IMR-90 (cell line): ENCODE data around the gene ROR2. TPM values are rescaled to one million over a fixed set of nuclear protein-coding genes. Genes with fewer than 3 reads are reported as not detected.

Source experiments
- ATAC-seq: fragments of 200-7000 bp; cut with Tn5 transposase; 2 replicates; pipeline ENCODE4 v1.9.1; 2020; ENCODE audit warnings: low read depth, mild to moderate bottlenecking, moderate library complexity
- BruUV-seq: library from RNA; stranded (reverse); fragments of 400-500 nt; replicated peaks from 2 replicates; lab custom pipeline; 2021; lab: Mats Ljungman, UMichigan
- CTCF ChIA-PET: fragments of 300-600 bp; formaldehyde crosslinking; extraction: SDS; loops from one replicate; lab custom pipeline; 2021; ENCODE audit warnings: antibody characterized with exemption; lab: Yijun Ruan, JAX
- POLR2A ChIA-PET: fragments of 300-600 bp; sonication (Branson Sonifier 250); formaldehyde crosslinking; loops from one replicate; lab custom pipeline; 2022; ENCODE audit warnings: antibody characterized with exemption; ENCODE audit not compliant: unreplicated experiment; lab: Charles Lee
- DNase-seq: peaks from one replicate; pipeline ENCODE4 v3.0.0; 2013
- H2AFZ ChIP-seq: replicated peaks from 2 replicates; pipeline ENCODE3; 2013; ENCODE audit warnings: low read length, mild to moderate bottlenecking; ENCODE audit not compliant: poor library complexity
- H2AK5ac ChIP-seq: 2 replicates; pipeline ENCODE4 v1.6.1; 2013; ENCODE audit warnings: low read depth, low read length, inconsistent platforms
- H2AK9ac ChIP-seq: replicated peaks from 2 replicates; pipeline ENCODE3; 2013; ENCODE audit warnings: mild to moderate bottlenecking, low read depth, low read length, moderate library complexity; ENCODE audit not compliant: poor library complexity
- H2BK120ac ChIP-seq: 2 replicates; pipeline ENCODE4 v1.6.1; 2013; ENCODE audit warnings: low read depth, low read length, inconsistent platforms
- H2BK15ac ChIP-seq: 3 replicates; pipeline ENCODE4 v1.6.1; 2013; ENCODE audit warnings: low read depth, low read length, inconsistent platforms
- H2BK20ac ChIP-seq: 2 replicates; pipeline ENCODE4 v1.6.1; 2013; ENCODE audit warnings: low read depth, mild to moderate bottlenecking, inconsistent platforms, low read length, moderate library complexity
- H2BK5ac ChIP-seq: 2 replicates; pipeline ENCODE4 v1.6.1; 2013; ENCODE audit warnings: mild to moderate bottlenecking, low read depth, low read length, inconsistent platforms; ENCODE audit not compliant: poor library complexity, severe bottlenecking
- H3K14ac ChIP-seq: replicated peaks from 2 replicates; pipeline ENCODE4 v1.6.1; 2013; ENCODE audit warnings: low read depth, low read length, inconsistent platforms
- H3K18ac ChIP-seq: 2 replicates; pipeline ENCODE4 v1.6.1; 2013; ENCODE audit warnings: low read depth, low read length, control low read depth
- H3K23ac ChIP-seq: 2 replicates; pipeline ENCODE4 v1.6.1; 2013; ENCODE audit warnings: low read depth, low read length, inconsistent platforms
- H3K27ac ChIP-seq: 2 replicates; pipeline ENCODE4 v1.5.1; 2013; ENCODE audit warnings: mild to moderate bottlenecking, control low read depth, low read length; ENCODE audit not compliant: insufficient read depth
- H3K27me3 ChIP-seq: 2 replicates; pipeline ENCODE4 v1.6.1; 2013; ENCODE audit warnings: low read length; ENCODE audit not compliant: control insufficient read depth, insufficient read depth
- H3K36me3 ChIP-seq: 2 replicates; pipeline ENCODE4 v1.6.1; 2013; ENCODE audit warnings: low read length, mixed read lengths; ENCODE audit not compliant: control insufficient read depth, insufficient read depth
- H3K4ac ChIP-seq: 2 replicates; pipeline ENCODE4 v1.6.1; 2013; ENCODE audit warnings: low read depth, low read length, inconsistent platforms
- H3K4me1 ChIP-seq: 2 replicates; pipeline ENCODE4 v1.6.1; 2013; ENCODE audit warnings: low read length, mixed read lengths; ENCODE audit not compliant: control insufficient read depth, insufficient read depth
- H3K4me2 ChIP-seq: 2 replicates; pipeline ENCODE4 v1.6.1; 2013; ENCODE audit warnings: low read depth, mild to moderate bottlenecking, control low read depth, low read length, moderate library complexity
- H3K4me3 ChIP-seq: 2 replicates; pipeline ENCODE4 v1.5.1; 2013; ENCODE audit warnings: low read depth, mild to moderate bottlenecking, control low read depth, low read length, moderate library complexity; ENCODE audit not compliant: insufficient read depth
- H3K56ac ChIP-seq: 2 replicates; pipeline ENCODE4 v1.6.1; 2013; ENCODE audit warnings: low read length, inconsistent platforms; ENCODE audit not compliant: insufficient read depth; ENCODE audit errors: extremely low read depth
- H3K79me1 ChIP-seq, 2 experiments: 2 replicates each; pipeline ENCODE4 v1.6.1; 2013; ENCODE audit warnings: low read length in 2 of 2, inconsistent platforms in 1 of 2, low read depth in 1 of 2
- H3K9ac ChIP-seq: 2 replicates; pipeline ENCODE4 v1.6.1; 2013; ENCODE audit warnings: low read depth, low read length, control low read depth
- H3K9me1 ChIP-seq: 2 replicates; pipeline ENCODE4 v1.6.1; 2013; ENCODE audit warnings: low read length, inconsistent platforms; ENCODE audit not compliant: insufficient read depth
- H3K9me3 ChIP-seq: 2 replicates; pipeline ENCODE4 v1.6.1; 2013; ENCODE audit warnings: low read length; ENCODE audit not compliant: control insufficient read depth, insufficient read depth
- H4K20me1 ChIP-seq: 2 replicates; pipeline ENCODE4 v1.6.1; 2013; ENCODE audit warnings: low read length, inconsistent platforms; ENCODE audit not compliant: insufficient read depth
- H4K5ac ChIP-seq: 2 replicates; pipeline ENCODE4 v1.6.1; 2013; ENCODE audit warnings: mild to moderate bottlenecking, low read depth, low read length, control low read depth
- H4K8ac ChIP-seq, 2 experiments: 2 replicates each; pipeline ENCODE4 v1.6.1; 2013; ENCODE audit warnings: low read depth in 2 of 2, low read length in 2 of 2, control low read depth in 1 of 2, inconsistent platforms in 1 of 2
- H4K91ac ChIP-seq: 2 replicates; pipeline ENCODE4 v1.6.1; 2013; ENCODE audit warnings: low read depth, low read length, inconsistent platforms; ENCODE audit not compliant: insufficient read depth
- WGBS, 2 experiments: methylation state at CpG; one replicate each; pipeline versions ENCODE4 v1.1.5 to v1.1.7; 2013; ENCODE audit warnings: missing lambda C conversion rate in 2 of 2; ENCODE audit not compliant: insufficient read length in 1 of 2; ENCODE audit errors: extremely low coverage in 2 of 2; 5-methylcytosine and 5-hydroxymethylcytosine counted together
- dilution Hi-C: fragments of 300-500 bp; cut with HindIII; formaldehyde crosslinking; loops from one replicate; pipeline ENCODE4 v1.14.3; 2018; ENCODE audit warnings: low sequenced_read_pairs; ENCODE audit not compliant: unreplicated experiment
- in situ Hi-C: fragments of 300-500 bp; cut with MboI; formaldehyde crosslinking; loops from 3 replicates; pipeline ENCODE4 v1.14.3; 2019; ENCODE audit warnings: low sequenced_read_pairs, inconsistent platforms, mixed read lengths
- intact Hi-C: fragments of 100-400 bp; cut with micrococcal nuclease; formaldehyde crosslinking; loops from 2 replicates; pipeline ENCODE4 v1.10.0; 2022
- polyA plus RNA-seq, 3 experiments: library from polyadenylated mRNA; depleted of rRNA; stranded (reverse); fragments of >200 nt; gene quantifications; 2 replicates each; pipeline ENCODE4 v1.2.3, GENCODE V29; 2012; ENCODE audit warnings: low replicate concordance in 1 of 3
- total RNA-seq: library from RNA; depleted of rRNA; stranded (reverse); fragments of >200 nt; gene quantifications from 2 replicates; pipeline ENCODE4 v1.2.3, GENCODE V29; 2012
- TF ChIP-seq, protein P1 (sequence below): fragments of 150-350 bp; IDR thresholded peaks from 2 replicates; pipeline ENCODE4 v1.6.1; 2016; ENCODE audit warnings: low read depth, mild to moderate bottlenecking, low read length, moderate library complexity, borderline replicate concordance

The ROR2 gene
- total and polyA plus RNA-seq, 2 of the 4 experiments (the other 2 are of a cell fraction), result 2.3 to 4.8 TPM

DNA sequence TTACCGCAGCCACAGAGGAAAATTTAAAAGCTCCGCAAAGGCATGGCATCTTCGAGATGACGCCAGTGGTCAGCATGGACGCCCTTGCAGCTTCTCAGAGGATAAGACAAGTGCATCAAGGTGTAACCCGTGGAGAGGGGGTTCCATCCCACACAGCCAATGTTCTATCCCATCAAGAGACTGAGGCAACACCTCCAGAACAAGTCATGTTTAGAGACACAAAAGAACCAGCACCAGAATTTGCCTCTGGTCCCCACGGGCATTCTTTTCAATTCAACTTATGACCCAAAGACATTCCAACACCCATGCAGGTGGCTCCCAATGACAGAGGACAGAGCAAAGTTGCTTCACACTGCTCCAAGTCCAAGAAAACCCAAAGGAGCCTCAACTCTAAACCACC is 20.7 kb downstream of the ROR2 start:
- dilution Hi-C loops (no loop called here), intact Hi-C loops (no loop called here), in situ Hi-C loops (no loop called here)
- Histone ChIP-seq H4K91ac (no peak overlapping the region), H4K20me1 (peaks cover 4% of the 10 kb centered on the region), H3K18ac (no peak overlapping the region), H2AK9ac (no peak overlapping the region), H3K4me3 (no peak overlapping the region), H3K56ac (no peak overlapping the region), H3K14ac (no peak overlapping the region), H3K23ac (no peak overlapping the region), H3K27ac (no peak overlapping the region), H3K27me3 (no peaks in the 10 kb centered on the region), H3K79me1 (no peaks in the 10 kb centered on the region), H2AK5ac (no peak overlapping the region), H3K9ac (no peak overlapping the region), H2BK15ac (no peak overlapping the region), H3K4me1 (no peaks in the 10 kb centered on the region), H2BK5ac (no peak overlapping the region), H4K8ac (no peak overlapping the region), H3K9me3 (peaks cover 27% of the 10 kb centered on the region), H2BK20ac (no peak overlapping the region), H4K5ac (no peak overlapping the region), H3K4me2 (no peak overlapping the region), H3K4ac (no peak overlapping the region), H2BK120ac (no peak overlapping the region), H2AFZ (no peak overlapping the region), H3K9me1 (no peaks in the 10 kb centered on the region), H3K36me3 (peaks cover 4% of the 10 kb centered on the region; the same call in 1 of the 2 replicates)
- DNase-seq, result no peak
- ChIA-PET CTCF (no interaction called here), POLR2A (no interaction called here)
- TF ChIP-seq, protein P1, sequence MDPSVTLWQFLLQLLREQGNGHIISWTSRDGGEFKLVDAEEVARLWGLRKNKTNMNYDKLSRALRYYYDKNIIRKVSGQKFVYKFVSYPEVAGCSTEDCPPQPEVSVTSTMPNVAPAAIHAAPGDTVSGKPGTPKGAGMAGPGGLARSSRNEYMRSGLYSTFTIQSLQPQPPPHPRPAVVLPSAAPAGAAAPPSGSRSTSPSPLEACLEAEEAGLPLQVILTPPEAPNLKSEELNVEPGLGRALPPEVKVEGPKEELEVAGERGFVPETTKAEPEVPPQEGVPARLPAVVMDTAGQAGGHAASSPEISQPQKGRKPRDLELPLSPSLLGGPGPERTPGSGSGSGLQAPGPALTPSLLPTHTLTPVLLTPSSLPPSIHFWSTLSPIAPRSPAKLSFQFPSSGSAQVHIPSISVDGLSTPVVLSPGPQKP, result no peak
- no peak for ATAC-seq
- 80% methylated on average over 2 of the region's 7 CpGs; no CpG with 5 or more reads in 1 of the 2 experiments for WGBS, 2 experiments
- BruUV-seq, result no TSS peak
